H9 (cell line): ENCODE data around the gene TRAF7. TPM values are rescaled to one million over a fixed set of nuclear protein-coding genes. Genes with fewer than 3 reads are reported as not detected.

Experiments
- DNase-seq: peaks from one replicate; pipeline ENCODE4 v3.0.0-alpha.2; 2017
- H2AFZ ChIP-seq: one replicate; pipeline ENCODE4 v1.6.1; 2013; ENCODE audit warnings: mild to moderate bottlenecking, low read length, control low read depth, moderate library complexity
- H2AK5ac ChIP-seq: 2 replicates; pipeline ENCODE4 v1.6.1; 2013; ENCODE audit warnings: low read length, control low read depth, mixed read lengths; ENCODE audit not compliant: insufficient read length
- H2BK120ac ChIP-seq: one replicate; pipeline ENCODE4 v1.6.1; 2013; ENCODE audit warnings: low read depth, mild to moderate bottlenecking, low read length, control low read depth, inconsistent platforms; ENCODE audit not compliant: poor library complexity, severe bottlenecking
- H2BK12ac ChIP-seq: 2 replicates; pipeline ENCODE4 v1.6.1; 2013; ENCODE audit warnings: low read length, control low read depth, mixed read lengths, low read depth; ENCODE audit not compliant: insufficient read length
- H2BK15ac ChIP-seq: 2 replicates; pipeline ENCODE4 v1.6.1; 2013; ENCODE audit warnings: low read depth, low read length, control low read depth
- H2BK20ac ChIP-seq: one replicate; pipeline ENCODE4 v1.6.1; 2013; ENCODE audit warnings: low read depth, mild to moderate bottlenecking, low read length, control low read depth, inconsistent platforms; ENCODE audit not compliant: poor library complexity, severe bottlenecking
- H2BK5ac ChIP-seq: 2 replicates; pipeline ENCODE4 v1.6.1; 2013; ENCODE audit warnings: low read length, control low read depth, mixed read lengths; ENCODE audit not compliant: insufficient read length
- H3K14ac ChIP-seq: 2 replicates; pipeline ENCODE4 v1.6.1; 2013; ENCODE audit warnings: low read length, control low read depth; ENCODE audit not compliant: insufficient read depth
- H3K18ac ChIP-seq: 2 replicates; pipeline ENCODE4 v1.6.1; 2013; ENCODE audit warnings: low read depth, mild to moderate bottlenecking, mixed read lengths, low read length, control low read depth; ENCODE audit not compliant: insufficient read length
- H3K23ac ChIP-seq: 2 replicates; pipeline ENCODE4 v1.6.1; 2013; ENCODE audit warnings: low read length, control low read depth, mixed read lengths, low read depth; ENCODE audit not compliant: insufficient read length
- H3K23me2 ChIP-seq: 2 replicates; pipeline ENCODE4 v1.6.1; 2013; ENCODE audit warnings: low read depth, mild to moderate bottlenecking, mixed read lengths, low read length, control low read depth; ENCODE audit not compliant: insufficient read length, poor library complexity, severe bottlenecking
- H3K27ac ChIP-seq: 2 replicates; pipeline ENCODE4 v1.5.1; 2013; ENCODE audit warnings: low read length, control low read depth, mixed read lengths, low read depth; ENCODE audit not compliant: insufficient read length
- H3K27me3 ChIP-seq: 2 replicates; pipeline ENCODE4 v1.6.1; 2013; ENCODE audit warnings: low read length, control low read depth, inconsistent platforms; ENCODE audit not compliant: insufficient read depth
- H3K4ac ChIP-seq: 2 replicates; pipeline ENCODE4 v1.6.1; 2013; ENCODE audit warnings: low read depth, mild to moderate bottlenecking, control low read depth, inconsistent platforms, low read length, moderate library complexity
- H3K4me1 ChIP-seq: 2 replicates; pipeline ENCODE4 v1.6.1; 2013; ENCODE audit warnings: low read length, control low read depth, inconsistent platforms; ENCODE audit not compliant: insufficient read depth
- H3K4me2 ChIP-seq: 2 replicates; pipeline ENCODE4 v1.6.1; 2013; ENCODE audit warnings: low read length, control low read depth, mixed read lengths; ENCODE audit not compliant: insufficient read length, insufficient read depth
- H3K56ac ChIP-seq: 2 replicates; pipeline ENCODE4 v1.6.1; 2013; ENCODE audit warnings: low read depth, mild to moderate bottlenecking, mixed read lengths, low read length, control low read depth; ENCODE audit not compliant: insufficient read length
- H3K79me1 ChIP-seq: 2 replicates; pipeline ENCODE4 v1.6.1; 2013; ENCODE audit warnings: low read depth, mild to moderate bottlenecking, moderate library complexity, low read length, control low read depth, inconsistent platforms; ENCODE audit not compliant: insufficient read depth, poor library complexity, severe bottlenecking
- H3K79me2 ChIP-seq: 2 replicates; pipeline ENCODE4 v1.6.1; 2013; ENCODE audit warnings: low read length, control low read depth, inconsistent platforms; ENCODE audit not compliant: insufficient read depth
- H3K9ac ChIP-seq: 2 replicates; pipeline ENCODE4 v1.6.1; 2013; ENCODE audit warnings: low read length, control low read depth, mixed read lengths; ENCODE audit not compliant: insufficient read length; ENCODE audit errors: extremely low read depth
- H3K9me3 ChIP-seq: one replicate; pipeline ENCODE4 v1.6.1; 2013; ENCODE audit warnings: low read depth, low read length, inconsistent platforms; ENCODE audit not compliant: control insufficient read depth
- H3T11ph ChIP-seq: one replicate; pipeline ENCODE4 v1.6.1; 2013; ENCODE audit warnings: mild to moderate bottlenecking, low read length, control low read depth, inconsistent platforms
- H4K20me1 ChIP-seq: one replicate; pipeline ENCODE4 v1.6.1; 2013; ENCODE audit not compliant: control insufficient read depth, insufficient read length, insufficient read depth
- H4K5ac ChIP-seq: 2 replicates; pipeline ENCODE4 v1.6.1; 2013; ENCODE audit warnings: low read depth, mild to moderate bottlenecking, mixed read lengths, low read length, control low read depth; ENCODE audit not compliant: insufficient read length
- H4K8ac ChIP-seq: replicated peaks from 2 replicates; pipeline ENCODE4 v1.6.1; 2013; ENCODE audit warnings: low read length, control low read depth, mixed read lengths, low read depth; ENCODE audit not compliant: insufficient read length
- H4K91ac ChIP-seq: 2 replicates; pipeline ENCODE4 v1.6.1; 2013; ENCODE audit warnings: low read depth, mild to moderate bottlenecking, moderate library complexity, mixed read lengths, low read length, control low read depth; ENCODE audit not compliant: insufficient read length
- H3K27ac Mint-ChIP-seq, 3 experiments: 2 replicates in 2 of 3; 3 replicates in 1 of 3; pipeline ENCODE4 v1.8.0; 2020 to 2021; ENCODE audit warnings: mixed read lengths in 3 of 3, mild to moderate bottlenecking in 1 of 3, moderate library complexity in 1 of 3
- H3K27me3 Mint-ChIP-seq: 2 replicates; pipeline ENCODE4 v1.8.0; 2021; ENCODE audit warnings: low read depth, mild to moderate bottlenecking, moderate library complexity, mixed read lengths
- H3K36me3 Mint-ChIP-seq, 3 experiments: 2 replicates in 2 of 3; 3 replicates in 1 of 3; pipeline ENCODE4 v1.8.0; 2020 to 2021; ENCODE audit warnings: low read depth in 3 of 3, mixed read lengths in 3 of 3; ENCODE audit not compliant: insufficient read depth in 1 of 3
- H3K4me1 Mint-ChIP-seq, 2 experiments: 2 replicates each; pipeline ENCODE4 v1.8.0; 2020; ENCODE audit warnings: mixed read lengths in 2 of 2
- H3K4me3 Mint-ChIP-seq, 2 experiments: 2 replicates in 1 of 2; 3 replicates in 1 of 2; pipeline ENCODE4 v1.8.0; 2020 to 2021; ENCODE audit warnings: mild to moderate bottlenecking in 2 of 2, mixed read lengths in 2 of 2, moderate library complexity in 1 of 2
- H3K9me3 Mint-ChIP-seq, 2 experiments: 2 replicates in 1 of 2; 3 replicates in 1 of 2; pipeline ENCODE4 v1.8.0; 2020; ENCODE audit warnings: mild to moderate bottlenecking in 2 of 2, mixed read lengths in 2 of 2, moderate library complexity in 1 of 2
- WGBS: extraction: QIAGEN DNeasy Blood & Tissue Kit; methylation state at CpG from one replicate; pipeline ENCODE4 v1.1.7; 2013; ENCODE audit warnings: missing lambda C conversion rate, low lambda C conversion rate, mixed read lengths; ENCODE audit not compliant: insufficient read length; ENCODE audit errors: extremely low coverage; 5-methylcytosine and 5-hydroxymethylcytosine counted together
- total RNA-seq: library from RNA; stranded (reverse); gene quantifications from 2 replicates; pipeline ENCODE4 v1.2.1, GENCODE V29; 2021
- TF ChIP-seq, protein P1 (sequence below): fragments of 200-600 bp; sonication (generic); conservative IDR thresholded peaks from 3 replicates; pipeline ENCODE4 v1.8.0; 2021; ENCODE audit warnings: antibody characterized with exemption, mild to moderate bottlenecking

TRAF7 gene
- total RNA-seq, 1 experiment from 2014 or later = 108 TPM

DNA sequence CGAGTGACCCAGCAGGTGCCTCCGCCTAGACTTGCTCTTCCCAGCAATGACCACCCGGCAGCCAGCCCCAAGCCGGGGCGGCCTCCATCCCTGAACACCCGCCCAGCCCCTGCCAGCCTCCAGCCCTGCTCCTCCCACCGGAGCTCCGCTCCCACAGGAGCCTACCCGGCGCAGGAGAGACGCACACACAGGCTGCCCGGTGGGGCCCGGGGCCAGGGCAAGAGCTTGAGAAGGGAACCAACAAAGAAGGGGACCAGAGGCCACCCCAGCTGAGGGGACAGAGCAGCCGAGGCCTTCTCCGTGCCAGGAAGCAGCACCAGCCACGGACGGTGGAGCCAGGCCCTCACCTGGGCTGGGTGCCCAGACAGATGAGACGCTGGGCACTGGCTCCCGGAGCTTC is 33.7 kb upstream of the TRAF7 start:
- Histone ChIP-seq H2AK5ac (no peak overlapping the region), H2BK15ac (no peak overlapping the region), H3K79me2 (peaks cover under 1% of the 10 kb centered on the region; the same call in 1 of the 2 replicates), H2BK5ac (no peak overlapping the region), H3K23me2 (no peaks in the 10 kb centered on the region), H2BK20ac (no peak overlapping the region), H3K79me1 (no peaks in the 10 kb centered on the region), H4K8ac (no peak overlapping the region), H2BK12ac (no peak overlapping the region), H3K9me3 (no peaks in the 10 kb centered on the region), H3K23ac (no peak overlapping the region), H3K14ac (no peak overlapping the region), H3K4me2 (no peak overlapping the region), H2AFZ (no peak overlapping the region), H3K56ac (no peak overlapping the region), H3K4me1 (no peaks in the 10 kb centered on the region; the same call in 1 of the 2 replicates), H4K20me1 (no peaks in the 10 kb centered on the region), H3K18ac (no peak overlapping the region), H3K4ac (no peak overlapping the region), H3K27ac (no peak overlapping the region), H3K9ac (no peak overlapping the region), H3T11ph (no peak overlapping the region), H3K27me3 (no peaks in the 10 kb centered on the region), H4K91ac (no peak overlapping the region), H2BK120ac (no peak overlapping the region), H4K5ac (no peak overlapping the region)
- Mint-ChIP-seq H3K36me3 (no peaks in the 10 kb centered on the region), H3K27ac (no peak overlapping the region), H3K4me1 (peaks cover 11 to 17% of the 10 kb centered on the region in 2 experiments), H3K4me3 (no peak overlapping the region), H3K9me3 (no peaks in the 10 kb centered on the region), H3K27me3 (no peaks in the 10 kb centered on the region)
- DNase-seq = no peak
- no CpG with 5 or more reads among the region's 19 CpGs for WGBS
- TF ChIP-seq, protein P1, sequence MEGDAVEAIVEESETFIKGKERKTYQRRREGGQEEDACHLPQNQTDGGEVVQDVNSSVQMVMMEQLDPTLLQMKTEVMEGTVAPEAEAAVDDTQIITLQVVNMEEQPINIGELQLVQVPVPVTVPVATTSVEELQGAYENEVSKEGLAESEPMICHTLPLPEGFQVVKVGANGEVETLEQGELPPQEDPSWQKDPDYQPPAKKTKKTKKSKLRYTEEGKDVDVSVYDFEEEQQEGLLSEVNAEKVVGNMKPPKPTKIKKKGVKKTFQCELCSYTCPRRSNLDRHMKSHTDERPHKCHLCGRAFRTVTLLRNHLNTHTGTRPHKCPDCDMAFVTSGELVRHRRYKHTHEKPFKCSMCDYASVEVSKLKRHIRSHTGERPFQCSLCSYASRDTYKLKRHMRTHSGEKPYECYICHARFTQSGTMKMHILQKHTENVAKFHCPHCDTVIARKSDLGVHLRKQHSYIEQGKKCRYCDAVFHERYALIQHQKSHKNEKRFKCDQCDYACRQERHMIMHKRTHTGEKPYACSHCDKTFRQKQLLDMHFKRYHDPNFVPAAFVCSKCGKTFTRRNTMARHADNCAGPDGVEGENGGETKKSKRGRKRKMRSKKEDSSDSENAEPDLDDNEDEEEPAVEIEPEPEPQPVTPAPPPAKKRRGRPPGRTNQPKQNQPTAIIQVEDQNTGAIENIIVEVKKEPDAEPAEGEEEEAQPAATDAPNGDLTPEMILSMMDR = no peak
